ENCODE results near the gene TRNAU1AP.

DNA sequence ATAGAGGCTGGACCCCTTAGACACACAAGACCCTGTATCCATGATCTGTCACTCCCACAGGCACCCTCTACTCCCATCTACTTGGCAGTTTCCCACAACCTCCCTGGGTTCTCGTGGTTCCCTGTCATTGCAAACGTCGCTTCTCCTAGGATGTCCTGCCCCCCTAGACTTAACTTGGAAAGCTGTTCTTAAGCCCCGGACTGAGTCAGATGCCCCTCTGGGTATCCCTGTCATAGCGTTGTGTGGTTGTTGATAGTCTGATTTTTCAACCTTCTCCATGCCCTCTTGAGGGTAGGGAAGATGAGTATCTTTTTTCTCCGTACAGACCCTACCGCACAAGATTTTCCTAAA is 35.3 kb upstream of the TRNAU1AP start:
- TF ChIP-seq EZH2 (IDR thresholded peaks at IDR 0.05) (no peak), POLR2AphosphoS5 (IDR thresholded peaks at IDR 0.05; ENCODE audit: borderline replicate concordance, low read depth, low read length) (no peak), FOXP2 (optimal IDR thresholded peaks at IDR 0.05; ENCODE audit: control extremely low read depth, extremely low read length, insufficient read depth) (no peak)

Measured in SK-N-MC (cell line).